HG03521 (cell line): ENCODE measurements around the gene TYROBP.
"Not testable (repeated sequence)": the region's sequence is repeated elsewhere in the genome, so short reads cannot be mapped to it uniquely, and the experiment has no call there.

ENCODE experiments used
- ATAC-seq: cut with Tn5 transposase; IDR thresholded peaks from one replicate; pipeline ENCODE4 v1.9.1; 2021; ENCODE audit warnings: mild to moderate bottlenecking, moderate library complexity; ENCODE audit not compliant: unreplicated experiment

Gene TYROBP

DNA sequence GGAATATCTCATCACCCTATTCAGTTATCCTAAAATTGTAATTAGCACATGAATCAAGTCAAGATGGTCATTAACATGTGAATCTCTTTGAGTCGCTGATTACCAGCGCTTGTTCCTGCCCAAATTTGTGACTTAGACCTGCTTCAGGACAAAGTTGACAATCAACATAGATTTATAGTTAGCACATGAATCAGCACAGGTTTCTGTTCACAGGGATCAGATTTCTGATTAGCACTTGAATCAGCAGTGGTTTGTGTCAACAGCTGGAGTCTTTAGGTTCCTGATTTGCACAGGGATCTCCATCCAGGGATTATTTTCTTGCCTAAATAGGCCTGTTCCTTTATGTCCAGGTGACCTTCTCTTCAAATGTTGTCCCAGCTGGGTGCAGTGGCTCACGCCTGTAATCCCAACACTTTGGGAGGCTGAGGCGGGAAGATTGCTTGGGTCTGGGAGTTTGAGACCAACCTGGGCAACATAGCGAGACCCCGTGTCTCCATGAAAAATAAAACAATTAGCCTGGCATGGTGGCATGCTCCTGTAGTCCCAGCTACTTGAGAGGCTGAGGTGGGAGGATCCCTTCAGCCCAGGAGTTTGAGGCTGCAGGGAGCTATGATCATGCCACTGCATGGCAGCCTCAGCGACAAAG is 24.3 kb upstream of the TYROBP start:
- ATAC-seq: no peak

DNA sequence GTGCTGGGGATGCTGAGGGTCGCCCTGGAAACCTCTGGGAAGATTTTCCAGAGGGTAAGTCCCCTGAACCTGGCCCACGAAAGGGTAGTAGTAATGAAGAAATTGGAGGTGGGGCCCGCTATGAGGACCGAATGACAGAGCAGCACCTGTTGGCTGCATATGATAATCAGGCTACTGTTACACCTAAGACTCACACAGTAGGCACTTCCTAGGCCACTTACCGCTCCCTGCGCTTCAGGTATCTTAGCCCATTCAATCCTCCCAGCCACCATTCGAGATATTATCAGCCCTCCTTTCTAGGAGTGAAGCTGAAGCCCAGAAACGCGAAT is 23.7 kb upstream of the TYROBP start:
- ATAC-seq: no peak

DNA sequence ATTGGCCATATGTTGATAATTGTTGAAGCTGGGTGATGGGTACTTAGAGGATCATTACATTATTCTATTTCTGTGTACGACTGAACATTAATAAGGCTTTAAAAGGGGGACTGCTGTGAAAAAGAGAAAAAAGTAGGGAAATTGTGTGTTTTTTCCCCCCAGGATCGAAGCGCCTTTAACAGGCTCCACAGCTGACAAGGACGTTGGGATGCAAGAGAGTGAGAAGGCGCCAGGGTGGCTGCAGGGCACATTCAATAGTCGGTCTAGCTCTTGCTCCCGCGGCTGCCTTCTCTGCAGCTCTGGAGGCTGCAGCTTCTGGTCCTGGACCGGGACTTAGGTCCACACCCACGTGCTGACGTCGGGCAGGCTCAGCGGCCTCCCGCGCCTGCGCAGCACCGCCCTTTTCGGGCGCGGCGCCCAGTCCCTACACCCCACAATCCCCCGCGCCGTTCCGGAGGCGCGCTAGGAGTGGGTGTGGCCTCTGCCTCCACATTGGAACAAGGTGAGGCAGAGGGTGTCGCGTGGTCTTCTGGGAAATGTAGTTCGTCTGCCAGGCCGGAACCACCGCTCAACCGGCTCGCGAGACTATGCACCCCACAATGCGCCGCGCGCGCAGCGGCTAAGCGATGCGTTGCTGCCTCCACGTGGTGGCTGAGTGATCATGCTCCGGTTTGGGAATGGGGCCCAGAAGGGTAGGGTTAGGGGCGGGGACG is 23.2 kb upstream of the TYROBP start:
- peak; percentile 97 for ATAC-seq

DNA sequence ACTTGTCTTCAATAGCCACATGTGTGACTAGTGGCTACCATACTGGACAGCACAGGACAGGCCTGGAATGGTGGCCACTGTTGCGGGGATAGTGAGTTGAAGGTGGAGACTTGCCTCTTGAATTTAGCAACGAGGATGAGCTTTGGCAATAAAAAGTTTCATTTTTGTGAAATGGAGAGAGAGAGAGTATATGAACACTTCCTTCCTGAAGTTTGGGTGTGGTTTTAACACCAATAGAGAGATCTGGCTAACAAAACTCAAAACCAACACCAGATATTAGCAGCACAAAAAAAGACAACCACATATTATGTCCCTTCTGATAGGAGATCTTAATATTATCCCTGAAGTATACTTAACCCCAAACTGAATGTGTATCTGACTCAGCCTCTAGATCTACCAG is 21.8 kb upstream of the TYROBP start:
- no peak for ATAC-seq

DNA sequence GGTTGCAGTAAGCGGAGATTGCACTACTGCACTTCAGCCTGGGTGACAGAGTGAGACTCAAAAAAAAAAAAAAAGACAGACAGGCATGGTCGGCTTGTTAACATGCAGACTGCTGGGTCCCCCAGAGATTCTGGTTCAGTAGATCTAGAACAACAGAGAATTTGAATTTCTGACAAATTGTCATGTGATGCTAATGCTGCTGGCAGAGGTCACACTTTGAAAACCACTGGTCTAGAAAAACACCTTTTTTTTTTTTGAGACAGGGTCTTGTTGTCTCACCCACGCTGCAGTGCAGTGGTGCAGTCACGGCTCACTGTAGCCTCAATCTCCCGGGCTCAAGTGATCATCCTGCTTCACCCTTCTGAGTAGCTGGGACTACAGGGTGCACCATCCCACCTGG is 20.4 kb upstream of the TYROBP start:
- ATAC-seq: no peak

DNA sequence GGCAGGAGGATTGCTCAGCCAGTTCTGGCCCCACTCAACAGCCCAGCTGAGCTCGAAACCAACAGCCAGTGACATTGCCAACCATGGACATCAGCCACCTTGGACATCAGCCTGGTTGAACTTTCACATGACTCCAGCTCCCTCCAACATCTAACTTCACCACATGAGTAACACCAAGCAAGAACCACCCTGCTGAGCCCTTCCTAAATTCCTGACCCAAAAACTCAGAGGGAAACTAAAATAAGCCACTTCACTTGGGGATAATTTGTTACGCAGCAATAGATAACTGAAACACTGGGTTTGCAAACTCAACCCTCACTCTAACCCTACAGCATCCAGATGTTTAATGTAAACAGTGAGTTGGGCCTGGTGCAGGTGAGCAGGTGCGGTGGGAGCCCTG is 17.4 kb upstream of the TYROBP start:
- ATAC-seq: no peak

DNA sequence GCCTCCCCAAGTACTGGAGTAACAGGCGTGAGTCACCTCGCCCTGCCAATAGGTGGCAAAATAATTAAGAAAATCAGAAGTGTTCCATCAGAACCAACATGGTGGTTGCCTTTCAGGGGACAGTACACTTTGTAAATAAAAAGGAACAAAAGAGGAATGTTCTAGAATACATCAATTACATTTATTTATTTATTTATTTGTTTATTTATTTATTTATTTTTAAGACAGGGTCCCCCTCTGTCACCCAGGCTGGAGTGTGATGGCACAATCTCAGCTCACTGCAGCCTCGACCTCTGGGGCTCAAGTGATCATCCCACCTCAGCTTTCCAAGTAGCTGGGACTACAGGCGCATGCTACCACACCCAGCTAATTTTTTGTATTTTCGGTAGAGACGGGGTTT is 12.9 kb upstream of the TYROBP start:
- no peak for ATAC-seq

DNA sequence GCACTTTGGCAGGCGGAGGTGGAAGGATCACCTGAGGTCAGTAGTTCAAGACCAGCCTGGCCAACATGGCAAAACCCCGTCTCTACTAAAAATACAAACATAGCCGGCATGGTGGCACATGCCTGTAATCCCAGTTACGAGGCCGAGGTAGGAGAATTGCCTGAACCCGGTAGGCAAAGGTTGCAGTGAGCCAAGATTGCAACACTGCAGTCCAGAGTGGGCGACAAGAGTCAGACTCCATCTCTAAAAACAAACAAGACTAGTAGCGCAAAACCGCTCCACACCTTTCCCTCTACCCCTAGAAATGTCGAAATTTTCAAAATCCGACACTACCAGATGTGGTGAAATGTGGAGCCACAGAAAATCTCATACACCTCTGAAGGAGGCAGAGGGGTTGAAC is 11.2 kb upstream of the TYROBP start:
- ATAC-seq: no peak

DNA sequence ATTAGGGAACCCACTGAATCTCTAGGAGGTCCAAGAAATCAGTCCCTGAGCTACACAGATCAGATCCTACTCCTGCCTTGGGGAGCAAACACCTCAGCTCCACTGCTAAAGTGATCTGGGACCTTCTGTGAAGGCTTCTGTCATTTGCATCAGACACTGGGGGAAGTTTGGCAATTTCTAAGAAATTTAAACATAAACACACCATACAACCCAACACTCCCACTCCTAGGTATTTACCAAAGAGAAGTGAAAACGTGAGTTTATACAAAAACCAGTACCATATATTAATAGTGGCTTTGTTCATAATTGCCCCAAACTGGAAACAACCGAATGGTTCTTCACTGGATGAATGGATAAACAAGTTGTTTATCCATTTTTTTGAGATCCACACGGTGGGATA is 7.3 kb upstream of the TYROBP start:
- ATAC-seq: no peak

DNA sequence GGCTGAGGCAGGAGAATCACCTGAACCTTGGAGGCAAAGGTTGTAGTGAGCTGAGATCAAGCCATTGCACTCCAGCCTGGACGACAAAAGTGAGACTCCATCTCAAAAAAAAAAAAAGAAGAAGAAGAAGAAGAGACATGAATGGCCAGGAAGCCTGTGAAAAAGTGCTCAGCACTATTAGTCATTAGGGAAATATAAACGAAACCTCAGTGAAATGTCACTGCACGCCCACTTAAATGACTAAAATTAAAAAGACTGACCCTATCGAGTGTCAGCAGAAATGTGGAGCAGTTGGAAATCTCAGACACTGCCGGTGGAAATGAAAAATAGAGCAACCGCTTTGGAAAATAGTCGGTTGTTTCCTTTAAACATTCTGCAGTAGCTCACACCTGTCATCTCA is 5.5 kb upstream of the TYROBP start:
- ATAC-seq: no peak

DNA sequence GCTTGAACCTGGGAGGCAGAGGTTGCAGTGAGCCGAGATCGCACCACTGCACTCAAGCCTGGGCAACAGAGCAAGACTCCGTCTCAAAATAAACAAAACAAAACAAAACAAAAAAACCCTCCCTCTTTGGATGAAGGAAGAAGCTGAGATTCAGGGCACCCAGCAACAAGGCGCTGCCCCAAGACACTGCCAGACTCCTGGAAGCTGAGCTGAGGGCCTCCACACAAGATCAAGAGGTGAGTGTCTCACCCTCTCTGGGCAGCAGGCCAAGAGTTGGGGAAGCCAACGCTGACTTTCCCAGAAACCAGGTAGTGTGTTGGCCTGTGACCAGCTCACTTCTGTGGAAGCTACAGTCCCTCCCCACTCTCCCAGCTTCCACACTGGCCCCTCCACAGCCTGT is 3.7 kb upstream of the TYROBP start:
- no peak for ATAC-seq

DNA sequence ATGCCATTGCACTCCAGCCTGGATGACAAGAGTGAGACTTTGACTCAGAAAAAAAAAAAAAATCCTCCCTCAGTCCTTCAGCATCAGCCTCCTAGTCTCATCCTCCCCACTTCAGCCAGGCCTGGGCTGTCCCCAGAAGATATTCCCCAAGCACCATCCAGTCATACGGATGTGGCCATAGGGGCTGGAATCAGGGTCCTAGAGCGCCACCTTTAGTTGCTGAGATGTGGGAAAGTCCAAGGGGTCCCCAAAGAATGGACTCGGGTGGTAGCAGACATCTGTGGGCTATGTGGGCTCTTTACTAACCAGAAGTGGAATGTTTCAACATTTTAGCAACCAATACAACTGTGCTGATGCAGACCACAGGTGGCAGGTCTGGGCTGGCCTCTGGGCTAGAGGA is 3.1 kb upstream of the TYROBP start:
- ATAC-seq: no peak

DNA sequence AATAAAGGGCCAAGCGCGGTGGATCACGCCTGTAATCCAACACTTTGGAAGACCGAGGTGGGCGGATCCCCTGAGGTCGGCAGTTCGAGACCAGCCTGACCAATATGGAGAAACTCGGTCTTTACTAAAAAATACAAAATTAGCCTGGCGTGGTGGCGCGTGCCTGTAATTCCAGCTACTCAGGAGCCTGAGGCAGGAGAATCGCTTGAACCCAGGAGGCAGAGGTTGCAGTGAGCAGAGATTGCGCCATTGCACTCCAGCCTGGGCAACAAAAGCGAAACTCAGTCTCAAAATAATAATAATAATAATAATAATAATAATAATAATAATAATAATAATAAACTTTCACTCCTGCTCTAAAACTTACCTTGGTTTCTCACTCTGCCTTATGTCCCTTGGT is 2.3 kb upstream of the TYROBP start:
- not testable (repeated sequence) for ATAC-seq

DNA sequence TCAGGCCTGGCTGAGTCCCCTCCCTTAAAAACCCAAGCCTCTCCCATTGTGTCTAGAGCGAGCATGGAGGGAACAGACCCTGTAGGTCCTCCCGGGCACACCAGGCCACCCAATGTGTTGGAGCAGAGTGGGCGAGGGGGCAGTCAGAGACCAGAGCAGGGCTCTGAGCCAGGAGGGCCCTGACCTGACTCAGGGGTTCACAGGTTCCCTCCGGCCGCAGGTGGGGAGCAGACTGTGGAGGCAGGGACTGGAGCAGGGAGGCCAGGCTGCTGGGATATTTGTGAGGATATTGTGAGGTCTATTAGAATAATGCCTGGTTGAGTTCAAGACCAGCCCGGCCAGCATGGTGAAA is 1.6 kb upstream of the TYROBP start:
- ATAC-seq: no peak

DNA sequence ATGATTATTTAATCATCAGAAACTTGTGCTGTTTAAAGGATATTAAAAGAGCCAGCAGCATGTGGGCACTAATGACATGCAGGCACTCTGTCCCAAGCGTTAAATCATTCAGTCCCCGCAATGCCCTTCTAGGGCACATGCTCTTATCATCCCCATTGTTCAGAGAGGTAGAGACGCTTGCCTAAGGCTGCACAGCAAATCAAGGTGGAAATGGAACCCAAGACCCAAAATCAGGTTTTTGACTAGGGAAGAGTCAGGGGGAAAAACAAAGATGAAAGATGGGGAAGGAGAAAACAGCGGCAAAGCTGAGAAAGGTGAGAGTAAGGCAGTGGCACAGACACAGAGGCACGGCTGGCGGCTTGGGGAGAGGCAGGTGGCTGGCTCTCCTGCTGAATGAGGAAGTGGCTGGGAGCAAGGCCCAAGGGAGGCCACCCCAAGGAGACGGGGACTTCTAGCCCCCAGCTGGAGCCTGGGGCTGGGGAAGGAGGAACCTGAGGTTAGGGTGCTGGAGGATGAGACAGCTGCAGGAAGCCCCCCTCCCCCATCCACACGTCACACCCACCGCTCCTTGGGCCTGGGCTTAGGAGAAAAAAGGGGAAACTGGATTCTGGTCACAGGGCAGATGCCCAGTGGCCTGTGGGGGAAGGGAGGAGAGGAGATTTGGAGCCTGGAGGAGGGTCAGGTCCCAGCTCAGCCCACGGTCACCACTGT is 1.0 kb upstream of the TYROBP start:
- no peak for ATAC-seq

DNA sequence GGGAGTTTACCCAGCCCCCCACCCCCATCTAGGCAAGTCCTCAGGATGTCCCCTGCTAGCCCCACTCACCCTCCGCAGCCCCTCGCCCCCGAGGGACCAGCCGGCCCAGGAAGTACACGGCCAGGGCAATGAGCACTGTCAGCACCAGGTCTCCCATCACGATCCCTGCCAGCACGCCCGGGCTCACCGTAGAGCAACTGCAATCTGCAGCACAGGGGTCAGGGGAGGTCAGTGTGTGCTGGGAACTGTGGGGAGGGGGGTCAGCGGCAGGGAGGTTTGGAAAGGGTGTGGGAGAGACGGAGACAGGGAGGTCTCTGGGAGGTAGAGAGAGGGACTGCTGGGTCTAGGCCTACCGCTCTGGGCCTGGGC is 734 bp downstream of the TYROBP start:
- no peak for ATAC-seq

DNA sequence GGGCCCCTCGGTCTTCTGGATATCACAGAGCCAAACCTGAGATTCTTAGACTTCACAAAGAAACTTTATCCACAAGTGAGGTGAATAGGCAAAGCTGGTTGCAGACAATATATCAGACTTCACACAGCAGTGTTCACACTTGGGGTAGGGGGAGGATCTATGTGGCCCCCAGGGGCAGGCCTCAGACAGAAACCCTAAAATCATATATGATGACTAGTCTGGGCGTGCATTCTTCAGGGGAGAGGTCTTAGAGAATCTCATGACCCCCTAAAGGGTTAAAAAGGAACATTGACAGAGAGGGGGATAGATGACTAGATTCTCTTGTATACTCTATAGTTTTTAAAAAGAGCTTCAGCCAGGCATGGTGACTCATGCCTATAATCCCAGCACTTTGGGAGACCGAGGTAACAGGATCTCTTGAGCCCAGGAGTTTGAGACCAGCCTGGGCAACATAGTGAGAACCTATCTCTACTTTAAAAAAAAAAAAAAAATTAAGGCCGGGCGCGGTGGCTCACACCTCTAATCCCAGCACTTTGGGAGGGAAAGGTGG is 2.8 kb downstream of the TYROBP start:
- ATAC-seq: no peak

DNA sequence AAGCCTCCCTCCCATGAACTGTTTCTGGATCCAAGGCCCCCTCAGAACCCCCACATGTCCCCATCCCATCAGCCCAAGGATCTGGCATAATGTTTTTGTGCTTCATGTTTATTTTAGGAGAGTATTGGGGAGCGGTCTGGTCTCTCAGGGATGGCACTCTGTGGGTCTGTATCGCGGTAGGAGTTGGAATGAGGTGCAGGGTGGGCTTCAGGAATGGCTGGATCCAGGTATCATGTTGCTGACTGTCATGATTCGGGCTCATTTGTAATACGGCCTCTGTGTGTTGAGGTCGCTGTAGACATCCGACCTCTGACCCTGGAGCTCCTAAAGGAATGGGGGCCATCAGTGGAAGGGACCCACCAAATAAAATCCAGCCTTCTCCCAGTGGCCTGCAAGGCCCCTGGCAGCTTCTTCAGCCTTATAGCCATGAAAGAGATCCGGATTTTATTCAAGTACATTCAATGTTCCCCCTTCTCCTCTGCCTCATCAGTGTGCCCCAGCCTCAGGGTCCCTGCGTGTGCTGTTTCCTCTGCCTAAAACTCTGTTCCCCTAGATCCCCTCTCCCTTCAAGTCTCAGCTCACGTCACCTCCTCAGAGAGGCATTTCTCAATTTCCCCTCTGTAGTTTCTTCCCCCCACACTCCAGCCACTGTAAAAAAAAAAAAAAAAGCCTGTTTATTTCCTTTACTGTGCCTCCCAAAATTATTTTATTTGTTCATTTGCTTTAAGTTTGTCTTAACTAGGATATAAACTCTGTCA is 3.6 kb downstream of the TYROBP start:
- no peak for ATAC-seq

DNA sequence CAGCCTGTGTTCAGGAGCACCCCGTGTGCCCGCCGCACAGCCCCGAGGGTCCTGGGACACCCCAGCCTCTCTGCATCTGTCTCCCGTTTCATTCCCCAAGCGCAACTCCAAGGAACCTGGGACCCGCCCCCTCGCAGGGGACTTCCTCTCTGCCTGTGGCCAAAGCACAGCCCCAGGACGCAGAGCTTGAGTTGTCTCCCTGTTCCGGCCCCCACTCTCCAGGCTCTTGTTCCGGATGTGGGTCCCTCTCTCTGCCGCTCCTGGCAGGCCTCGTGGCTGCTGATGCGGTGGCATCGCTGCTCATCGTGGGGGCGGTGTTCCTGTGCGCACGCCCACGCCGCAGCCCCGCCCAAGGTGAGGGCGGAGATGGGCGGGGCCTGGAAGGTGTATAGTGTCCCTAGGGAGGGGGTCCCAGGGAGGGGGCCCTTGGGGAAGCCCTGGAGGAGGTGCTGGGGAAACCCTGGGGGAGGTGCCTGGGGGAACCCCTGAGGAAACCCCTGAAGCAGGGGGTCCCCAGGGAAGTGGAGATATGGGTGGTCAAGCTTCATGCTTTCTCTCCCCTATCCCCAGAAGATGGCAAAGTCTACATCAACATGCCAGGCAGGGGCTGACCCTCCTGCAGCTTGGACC is 4.4 kb downstream of the TYROBP start:
- no peak for ATAC-seq

DNA sequence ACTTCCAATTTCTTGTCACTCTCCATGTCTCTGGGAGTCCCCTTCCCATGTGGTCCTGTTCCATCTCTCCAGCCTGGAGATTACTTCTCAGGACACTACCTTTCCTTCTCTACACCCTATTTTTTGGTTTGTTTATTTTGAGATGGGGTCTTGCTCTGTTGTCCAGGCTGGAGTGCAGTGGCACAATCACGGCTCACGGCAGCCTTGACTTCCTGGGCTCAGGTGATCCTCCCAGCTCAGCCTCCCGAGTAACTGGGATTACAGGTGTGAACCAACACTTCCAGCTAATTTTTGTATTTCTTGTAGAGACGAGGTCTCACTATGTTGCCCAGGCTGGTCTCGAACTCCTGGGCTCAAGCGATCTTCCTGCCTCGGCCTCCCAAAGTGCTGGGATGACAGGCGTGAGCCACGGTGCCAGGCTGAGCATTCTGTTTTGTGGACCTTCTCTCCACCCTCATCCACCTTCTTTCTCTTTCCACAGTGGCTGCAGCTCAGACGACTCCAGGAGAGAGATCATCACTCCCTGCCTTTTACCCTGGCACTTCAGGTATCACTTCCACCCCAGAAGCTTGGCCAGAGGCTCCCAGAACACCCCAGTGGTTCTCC is 5.1 kb downstream of the TYROBP start:
- ATAC-seq: no peak
